SK-N-SH (cell line): ENCODE results near the gene AFMID.

ENCODE experiments used
- IRF3 ChIP-seq: fragments of 150-350 bp; IDR thresholded peaks from 2 replicates; pipeline ENCODE4 v1.6.1; 2016; ENCODE audit warnings: mild to moderate bottlenecking, low read depth, low read length
- TF ChIP-seq, protein P1 (sequence below): fragments of 200-600 bp; sonication (generic); IDR thresholded peaks from 2 replicates; pipeline ENCODE4 v1.6.1; 2017; ENCODE audit warnings: antibody characterized with exemption, mild to moderate bottlenecking, moderate library complexity

- TF ChIP-seq, protein P1, sequence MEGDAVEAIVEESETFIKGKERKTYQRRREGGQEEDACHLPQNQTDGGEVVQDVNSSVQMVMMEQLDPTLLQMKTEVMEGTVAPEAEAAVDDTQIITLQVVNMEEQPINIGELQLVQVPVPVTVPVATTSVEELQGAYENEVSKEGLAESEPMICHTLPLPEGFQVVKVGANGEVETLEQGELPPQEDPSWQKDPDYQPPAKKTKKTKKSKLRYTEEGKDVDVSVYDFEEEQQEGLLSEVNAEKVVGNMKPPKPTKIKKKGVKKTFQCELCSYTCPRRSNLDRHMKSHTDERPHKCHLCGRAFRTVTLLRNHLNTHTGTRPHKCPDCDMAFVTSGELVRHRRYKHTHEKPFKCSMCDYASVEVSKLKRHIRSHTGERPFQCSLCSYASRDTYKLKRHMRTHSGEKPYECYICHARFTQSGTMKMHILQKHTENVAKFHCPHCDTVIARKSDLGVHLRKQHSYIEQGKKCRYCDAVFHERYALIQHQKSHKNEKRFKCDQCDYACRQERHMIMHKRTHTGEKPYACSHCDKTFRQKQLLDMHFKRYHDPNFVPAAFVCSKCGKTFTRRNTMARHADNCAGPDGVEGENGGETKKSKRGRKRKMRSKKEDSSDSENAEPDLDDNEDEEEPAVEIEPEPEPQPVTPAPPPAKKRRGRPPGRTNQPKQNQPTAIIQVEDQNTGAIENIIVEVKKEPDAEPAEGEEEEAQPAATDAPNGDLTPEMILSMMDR, result no peak
- TF ChIP-seq IRF3, result no peak
Observed at GRCh38 chr17:78239489-78239931, 52.3 kb downstream of the AFMID start.
